Glomerular visceral epithelial cell (primary cell): ENCODE measurements around the gene COL6A1.
A peak's percentile ranks its signal among the peaks of the same experiment; 100 is the strongest.
"Not testable (repeated sequence)": the region's sequence is repeated elsewhere in the genome, so short reads cannot be mapped to it uniquely, and the experiment has no call there.

Experiments
- DNase-seq: peaks from one replicate; pipeline ENCODE4 v3.0.0-alpha.2; 2016; ENCODE audit errors: extremely low spot score

COL6A1 gene

GRCh38 chr21:46028573-46029091 is 47.1 kb downstream of the COL6A1 start:
- DNase-seq = no peak

GRCh38 chr21:46029186-46029924 is 47.8 kb downstream of the COL6A1 start:
- DNase-seq = no peak

GRCh38 chr21:46031484-46031883 is 49.9 kb downstream of the COL6A1 start:
- DNase-seq = no peak

GRCh38 chr21:46032100-46032499 is 50.5 kb downstream of the COL6A1 start:
- no peak for DNase-seq

- DNase-seq = no peak
Measured at GRCh38 chr21:46033410-46034400, 52.1 kb downstream of the COL6A1 start.

- no peak for DNase-seq
Measured at GRCh38 chr21:46035809-46036695, 54.5 kb downstream of the COL6A1 start.

- no peak for DNase-seq
Measured at GRCh38 chr21:46036696-46037330, 55.2 kb downstream of the COL6A1 start.

GRCh38 chr21:46037331-46038325 is 56.1 kb downstream of the COL6A1 start:
- no peak for DNase-seq

- no peak for DNase-seq
Measured at GRCh38 chr21:46038341-46038829, 56.8 kb downstream of the COL6A1 start.

- peak; percentile 82 for DNase-seq
Measured at GRCh38 chr21:46038871-46039397, 57.4 kb downstream of the COL6A1 start.

GRCh38 chr21:46039891-46040660 is 58.5 kb downstream of the COL6A1 start:
- no peak for DNase-seq

- no peak for DNase-seq
Measured at GRCh38 chr21:46040707-46041106, 59.1 kb downstream of the COL6A1 start.

- no peak for DNase-seq
Measured at GRCh38 chr21:46041183-46041582, 59.6 kb downstream of the COL6A1 start.

GRCh38 chr21:46045154-46045553 is 63.6 kb downstream of the COL6A1 start:
- DNase-seq = no peak

- DNase-seq = no peak
Measured at GRCh38 chr21:46046471-46046870, 64.9 kb downstream of the COL6A1 start.

- DNase-seq = not testable (repeated sequence)
Measured at GRCh38 chr21:46046906-46047305, 65.3 kb downstream of the COL6A1 start.

GRCh38 chr21:46048926-46049889 is 67.6 kb downstream of the COL6A1 start:
- DNase-seq = peak; percentile 53
